ENCODE results near the gene NUDT16L1.

DNA sequence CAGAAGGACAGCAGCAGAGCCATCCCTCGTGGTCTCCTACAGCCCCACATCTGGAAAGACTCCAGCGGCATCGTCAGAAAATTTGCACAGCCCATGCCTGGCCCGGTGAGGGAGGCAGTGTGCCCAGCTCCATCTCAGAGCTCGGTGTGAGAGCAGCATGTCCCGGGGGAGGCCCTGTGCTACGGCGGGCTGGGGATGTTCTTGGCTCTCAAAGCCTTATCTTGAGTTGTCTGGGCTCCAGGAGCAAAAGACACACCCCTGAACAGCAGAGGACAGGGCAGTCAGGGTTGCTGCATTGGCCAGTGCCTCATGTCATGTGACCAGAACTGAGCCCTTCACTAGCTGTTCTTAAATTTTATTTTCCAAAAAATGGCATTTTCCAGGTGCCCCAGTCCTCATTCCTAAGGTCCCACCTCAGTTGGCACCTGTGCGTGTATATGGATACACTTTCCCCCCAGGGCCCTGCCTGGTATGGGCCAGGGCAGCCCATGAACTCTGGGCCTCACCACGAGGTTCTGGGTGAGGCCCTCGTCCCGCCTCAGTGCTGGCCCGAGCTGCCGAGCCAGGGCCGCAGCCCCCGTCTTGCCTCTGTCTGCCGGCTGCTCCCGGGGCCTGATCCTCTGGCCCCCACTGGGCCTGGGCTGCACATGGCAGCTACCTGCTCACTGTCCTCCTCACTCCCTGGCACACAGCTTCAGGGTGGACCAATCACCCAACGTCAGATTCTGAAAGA is 3.0 kb downstream of the NUDT16L1 start:
- TF ChIP-seq EZH2phosphoT487 (IDR thresholded peaks at IDR 0.05; ENCODE audit: low read length) (no peak), CTCF (IDR thresholded peaks at IDR 0.05; ENCODE audit: low read length) (no peak)
